ENCODE measurements around the gene DNHD1.

DNHD1 gene

GRCh38 chr11:6531267-6531752 lies 34.2 kb downstream of the DNHD1 start:
- H3K27me3 ChIP-seq (ENCODE audit: control insufficient read depth, low read length) = no peaks in the 10 kb centered on the region
- H3K4me2 ChIP-seq (ENCODE audit: low read length) = no peak overlapping the region
- H3F3A ChIP-seq (ENCODE audit: control insufficient read depth, insufficient read depth) = no peaks in the 10 kb centered on the region
- no peak overlapping the region for H3K27ac ChIP-seq (ENCODE audit: low read depth, low read length)
- no peaks in the 10 kb centered on the region for H3K9me2 ChIP-seq (replicated peaks; ENCODE audit: control insufficient read depth, low read length)
- TF ChIP-seq EZH2phosphoT487 (IDR thresholded peaks at IDR 0.05; ENCODE audit: borderline replicate concordance, low read length) (no peak), CTCF (IDR thresholded peaks at IDR 0.05; ENCODE audit: low read depth, low read length, poor library complexity, severe bottlenecking) (peak; percentile 93)
- H3K36me3 ChIP-seq (ENCODE audit: control insufficient read depth, low read length) = no peaks in the 10 kb centered on the region; the same call in 1 of the 2 replicates
- H3K9me3 ChIP-seq (ENCODE audit: control insufficient read depth, insufficient read depth, low read length) = no peaks in the 10 kb centered on the region
- no peaks in the 10 kb centered on the region; the same call in 1 of the 2 replicates for H4K20me1 ChIP-seq (ENCODE audit: control insufficient read depth, insufficient read depth, low read depth, low read length)
- no peak overlapping the region for H3K4me3 ChIP-seq (ENCODE audit: low read length)
- no peaks in the 10 kb centered on the region for H3K4me1 ChIP-seq (ENCODE audit: control insufficient read depth, low read length)
- no peaks in the 10 kb centered on the region for H3K79me2 ChIP-seq (ENCODE audit: control insufficient read depth, low read length)

- Histone ChIP-seq H3K9me3 (ENCODE audit: control insufficient read depth, insufficient read depth, low read length) (no peaks in the 10 kb centered on the region), H3K4me1 (ENCODE audit: control insufficient read depth, low read length) (no peaks in the 10 kb centered on the region), H4K20me1 (ENCODE audit: control insufficient read depth, insufficient read depth, low read depth, low read length) (no peaks in the 10 kb centered on the region), H3K4me3 (ENCODE audit: low read length) (no peak overlapping the region), H3K9me2 (replicated peaks; ENCODE audit: control insufficient read depth, low read length) (no peaks in the 10 kb centered on the region), H3K27me3 (ENCODE audit: control insufficient read depth, low read length) (no peaks in the 10 kb centered on the region), H3K79me2 (ENCODE audit: control insufficient read depth, low read length) (no peaks in the 10 kb centered on the region), H3K36me3 (ENCODE audit: control insufficient read depth, low read length) (no peaks in the 10 kb centered on the region), H3K27ac (ENCODE audit: low read depth, low read length) (no peak overlapping the region), H3K4me2 (ENCODE audit: low read length) (no peak overlapping the region), H3F3A (ENCODE audit: control insufficient read depth, insufficient read depth) (no peaks in the 10 kb centered on the region)
- TF ChIP-seq EZH2phosphoT487 (IDR thresholded peaks at IDR 0.05; ENCODE audit: borderline replicate concordance, low read length) = no peak
- no peak for TF ChIP-seq CTCF (IDR thresholded peaks at IDR 0.05; ENCODE audit: low read depth, low read length, poor library complexity, severe bottlenecking)
Observed at GRCh38 chr11:6538456-6538855, 41.4 kb downstream of the DNHD1 start.

GRCh38 chr11:6538945-6539344 lies 41.9 kb downstream of the DNHD1 start:
- H3K4me3 ChIP-seq (ENCODE audit: low read length) = no peak overlapping the region
- no peaks in the 10 kb centered on the region for H3K27me3 ChIP-seq (ENCODE audit: control insufficient read depth, low read length)
- no peaks in the 10 kb centered on the region for H3K9me3 ChIP-seq (ENCODE audit: control insufficient read depth, insufficient read depth, low read length)
- no peak overlapping the region for H3K27ac ChIP-seq (ENCODE audit: low read depth, low read length)
- H3F3A ChIP-seq (ENCODE audit: control insufficient read depth, insufficient read depth) = no peaks in the 10 kb centered on the region
- H3K4me2 ChIP-seq (ENCODE audit: low read length) = no peak overlapping the region
- H3K79me2 ChIP-seq (ENCODE audit: control insufficient read depth, low read length) = no peaks in the 10 kb centered on the region
- no peaks in the 10 kb centered on the region for H3K4me1 ChIP-seq (ENCODE audit: control insufficient read depth, low read length)
- no peaks in the 10 kb centered on the region for H3K36me3 ChIP-seq (ENCODE audit: control insufficient read depth, low read length)
- TF ChIP-seq CTCF (IDR thresholded peaks at IDR 0.05; ENCODE audit: low read depth, low read length, poor library complexity, severe bottlenecking) (no peak), EZH2phosphoT487 (IDR thresholded peaks at IDR 0.05; ENCODE audit: borderline replicate concordance, low read length) (no peak)
- H4K20me1 ChIP-seq (ENCODE audit: control insufficient read depth, insufficient read depth, low read depth, low read length) = no peaks in the 10 kb centered on the region
- no peaks in the 10 kb centered on the region for H3K9me2 ChIP-seq (replicated peaks; ENCODE audit: control insufficient read depth, low read length)

Measured in DOHH2 (cell line).